ENCODE data around the gene KRT3.
"Not testable (repeated sequence)": the region's sequence is repeated elsewhere in the genome, so short reads cannot be mapped to it uniquely, and the experiment has no call there.

GRCh38 chr12:52795332-52795674 lies 614 bp downstream of the KRT3 start:
- not testable (repeated sequence) for TF ChIP-seq CTCF (IDR thresholded peaks at IDR 0.05; ENCODE audit: low read depth, low read length, poor library complexity, severe bottlenecking); EZH2phosphoT487 (IDR thresholded peaks at IDR 0.05; ENCODE audit: borderline replicate concordance, low read length)

Measured in DOHH2 (cell line).